Endothelial cell of umbilical vein (primary cell): ENCODE results near the gene PCDH9. TPM values are rescaled to one million over a fixed set of nuclear protein-coding genes. Genes with fewer than 3 reads are reported as not detected.

Experiments
- BruUV-seq: library from RNA; stranded (reverse); fragments of 400-500 nt; replicated peaks from 2 replicates; lab custom pipeline; 2021; lab: Mats Ljungman, UMichigan
- CTCF ChIA-PET: fragments of 300-600, 350-600 bp; sonication (Branson Sonifier 250); formaldehyde crosslinking; loops from one replicate; lab custom pipeline; 2021; ENCODE audit warnings: antibody characterized with exemption, inconsistent platforms; lab: Charles Lee
- POLR2A ChIA-PET: fragments of 300-600, 350-600 bp; sonication (Branson Sonifier 250); formaldehyde crosslinking; loops from one replicate; lab custom pipeline; 2021; ENCODE audit warnings: antibody characterized with exemption, inconsistent platforms; lab: Charles Lee
- DNase-seq: peaks from one replicate; pipeline ENCODE4 v3.0.0-alpha.2; 2011; ENCODE audit warnings: low read depth, low spot score
- FAIRE-seq: peaks from 2 replicates; lab custom pipeline; 2011; peaks lifted over from hg19 to GRCh38; lab: Jason Lieb, UNC
- H2AFZ ChIP-seq: 2 replicates; pipeline ENCODE4 v1.6.0; 2012; ENCODE audit warnings: low read depth, low read length, control low read depth, inconsistent platforms
- H3K27ac ChIP-seq: 2 replicates; pipeline ENCODE4 v1.5.1; 2011; ENCODE audit warnings: low read depth, mild to moderate bottlenecking, control low read depth, low read length, moderate library complexity; ENCODE audit not compliant: insufficient read depth
- H3K27me3 ChIP-seq, 2 experiments: 2 replicates each; pipeline versions ENCODE4 v1.6.0 to v1.6.1; 2011; ENCODE audit warnings: low read length in 2 of 2, mixed read lengths in 1 of 2; ENCODE audit not compliant: control insufficient read depth in 2 of 2, insufficient read depth in 2 of 2
- H3K36me3 ChIP-seq, 2 experiments: 2 replicates in 1 of 2; 3 replicates in 1 of 2; pipeline ENCODE4 v1.5.1; 2011; ENCODE audit warnings: low read length in 2 of 2, mild to moderate bottlenecking in 1 of 2, moderate library complexity in 1 of 2; ENCODE audit not compliant: control insufficient read depth in 2 of 2, insufficient read depth in 2 of 2; ENCODE audit errors: extremely low read depth in 1 of 2
- H3K4me1 ChIP-seq: 3 replicates; pipeline ENCODE4 v1.5.1; 2011; ENCODE audit warnings: mild to moderate bottlenecking, low read length; ENCODE audit not compliant: control insufficient read depth, insufficient read depth; ENCODE audit errors: extremely low read depth
- H3K4me2 ChIP-seq: 2 replicates; pipeline ENCODE4 v1.6.1; 2011; ENCODE audit warnings: low read length, control low read depth, mixed read lengths; ENCODE audit not compliant: insufficient read depth
- H3K4me3 ChIP-seq, 3 experiments: fragments of 200-600 bp in 1 of 3; sonication (generic), shearing (Covaris generic) in 1 of 3; replicated peaks in 1 of 3; 2 replicates each; pipeline ENCODE4 v1.5.1; 2011 to 2016; ENCODE audit warnings: control low read depth in 3 of 3, low read length in 3 of 3, mild to moderate bottlenecking in 2 of 3, inconsistent platforms in 1 of 3, low read depth in 1 of 3, moderate library complexity in 1 of 3; ENCODE audit not compliant: insufficient read depth in 1 of 3
- H3K79me2 ChIP-seq: 2 replicates; pipeline ENCODE4 v1.6.0; 2012; ENCODE audit warnings: low read length, inconsistent platforms; ENCODE audit not compliant: control insufficient read depth, insufficient read depth
- H3K9ac ChIP-seq: replicated peaks from 2 replicates; pipeline ENCODE3; 2011; ENCODE audit warnings: low read length, control low read depth; ENCODE audit not compliant: insufficient read depth; ENCODE audit errors: extremely low read depth
- H3K9me1 ChIP-seq: replicated peaks from 3 replicates; pipeline ENCODE4 v1.6.0; 2011; ENCODE audit warnings: mild to moderate bottlenecking, low read length; ENCODE audit not compliant: control insufficient read depth, insufficient read depth; ENCODE audit errors: extremely low read depth
- H3K9me3 ChIP-seq: replicated peaks from 2 replicates; pipeline ENCODE4 v1.5.1; 2012; ENCODE audit warnings: low read length, inconsistent platforms; ENCODE audit not compliant: control insufficient read depth, insufficient read depth
- H4K20me1 ChIP-seq: replicated peaks from 2 replicates; pipeline ENCODE3; 2011; ENCODE audit warnings: mild to moderate bottlenecking, low read length; ENCODE audit not compliant: control insufficient read depth, insufficient read depth; ENCODE audit errors: extremely low read depth
- CTCF ChIP-seq, 2 donors: IDR thresholded peaks; 1 replicate in 1 of 2; 2 replicates in 1 of 2; pipeline ENCODE4 v1.5.1; 2011; ENCODE audit warnings: low read length in 2 of 2, mild to moderate bottlenecking in 2 of 2, moderate library complexity in 2 of 2, control low read depth in 1 of 2, inconsistent platforms in 1 of 2, low read depth in 1 of 2; ENCODE audit not compliant: insufficient read depth in 1 of 2; ENCODE audit errors: extremely low read depth in 1 of 2
- EZH2 ChIP-seq: IDR thresholded peaks from 2 replicates; pipeline ENCODE4 v1.6.1; 2012; ENCODE audit warnings: borderline replicate concordance, low read depth, mild to moderate bottlenecking, moderate library complexity, low read length, inconsistent platforms; ENCODE audit not compliant: severe bottlenecking
- FOS ChIP-seq: IDR thresholded peaks from 2 replicates; pipeline ENCODE4 v1.6.1; 2011; ENCODE audit warnings: mild to moderate bottlenecking, low read length, moderate library complexity, borderline replicate concordance; ENCODE audit not compliant: insufficient read depth
- GATA2 ChIP-seq: IDR thresholded peaks from 2 replicates; pipeline ENCODE4 v1.7.0; 2011; ENCODE audit warnings: low read depth, mild to moderate bottlenecking, moderate library complexity, mixed read lengths, low read length; ENCODE audit not compliant: insufficient read length, insufficient read depth
- JUN ChIP-seq: IDR thresholded peaks from 2 replicates; pipeline ENCODE4 v1.6.1; 2011; ENCODE audit warnings: borderline replicate concordance, low read depth; ENCODE audit not compliant: insufficient read length, insufficient read depth
- MAX ChIP-seq: IDR thresholded peaks from 2 replicates; pipeline ENCODE4 v1.6.1; 2011; ENCODE audit not compliant: insufficient read depth, insufficient read length
- MYC ChIP-seq: IDR thresholded peaks from one replicate; pipeline ENCODE4 v1.6.1; 2011; ENCODE audit warnings: mild to moderate bottlenecking, low read depth, low read length
- POLR2A ChIP-seq: IDR thresholded peaks from 2 replicates; pipeline ENCODE4 v1.6.1; 2012; ENCODE audit warnings: low read depth, mild to moderate bottlenecking, control low read depth, low read length
- POLR2AphosphoS5 ChIP-seq: IDR thresholded peaks from 2 replicates; pipeline ENCODE4 v1.6.1; 2012; ENCODE audit warnings: low read depth, mild to moderate bottlenecking, control low read depth, low read length, moderate library complexity; ENCODE audit not compliant: insufficient read depth
- dilution Hi-C: fragments of 300-500 bp; cut with MboI; formaldehyde crosslinking; loops from one replicate; pipeline ENCODE4 v1.15.0; 2019; ENCODE audit warnings: low sequenced_read_pairs; ENCODE audit not compliant: extremely low pct_ligation_motif_present
- intact Hi-C: fragments of 100-400 bp; cut with micrococcal nuclease; formaldehyde crosslinking; loops from one replicate; pipeline ENCODE4 v1.10.0; 2022
- polyA plus RNA-seq, 4 experiments: library from polyadenylated mRNA; depleted of rRNA in 3 of 4; stranded (reverse) in 3 of 4; unstranded in 1 of 4; fragments of >200 nt; gene quantifications; 2 replicates each; pipeline versions ENCODE4 v1.2.1 to v1.2.3, GENCODE V29; 2011 to 2012; ENCODE audit warnings: missing spikeins in 1 of 4
- total RNA-seq: library from RNA; stranded (reverse); gene quantifications from 2 replicates; pipeline ENCODE4 v1.2.3, GENCODE V29; 2021

Gene PCDH9
- total and polyA plus RNA-seq, 2 donors (not counting 3 experiments of a cell fraction or from before 2014, with no cell fraction given) = 1.1 to 5.2 TPM

GRCh38 chr13:66415444-66415843, 814.7 kb downstream of the PCDH9 start:
- intact Hi-C loops = no loop called here
- POLR2A ChIA-PET = no interaction called here
- no peak for FAIRE-seq

More at GRCh38 chr13:66415444-66415843, 814.7 kb downstream of the PCDH9 start:
- Histone ChIP-seq H3K27me3 (no peaks in the 10 kb centered on the region), H3K9ac (no peak overlapping the region), H3K4me3 (no peak overlapping the region), H3K27ac (no peak overlapping the region), H3K4me2 (no peak overlapping the region), H3K9me3 (no peaks in the 10 kb centered on the region), H3K9me1 (no peaks in the 10 kb centered on the region), H3K4me1 (no peaks in the 10 kb centered on the region), H3K36me3 (no peaks in the 10 kb centered on the region), H4K20me1 (no peaks in the 10 kb centered on the region), H2AFZ (no peak overlapping the region), H3K79me2 (no peaks in the 10 kb centered on the region)
- no TSS peak for BruUV-seq
- dilution Hi-C loops = no loop called here
- CTCF ChIA-PET = no interaction called here
- TF ChIP-seq MYC (no peak), GATA2 (no peak), POLR2A (no peak), POLR2AphosphoS5 (no peak), JUN (no peak), CTCF (IDR thresholded peaks at IDR 0.05; ENCODE audit: extremely low read depth in 1 of 2, insufficient read depth in 1 of 2, low read depth in 1 of 2, low read length in 2 of 2) (no peak), MAX (no peak), FOS (no peak), EZH2 (no peak)
- DNase-seq = no peak
